Measurements from ENCODE around the gene MORN5. TPM values are rescaled to one million over a fixed set of nuclear protein-coding genes. Genes with fewer than 3 reads are reported as not detected.

The MORN5 gene
- total RNA-seq, 2 donors from 2014 or later = 2.1 TPM; not detected in 1

DNA sequence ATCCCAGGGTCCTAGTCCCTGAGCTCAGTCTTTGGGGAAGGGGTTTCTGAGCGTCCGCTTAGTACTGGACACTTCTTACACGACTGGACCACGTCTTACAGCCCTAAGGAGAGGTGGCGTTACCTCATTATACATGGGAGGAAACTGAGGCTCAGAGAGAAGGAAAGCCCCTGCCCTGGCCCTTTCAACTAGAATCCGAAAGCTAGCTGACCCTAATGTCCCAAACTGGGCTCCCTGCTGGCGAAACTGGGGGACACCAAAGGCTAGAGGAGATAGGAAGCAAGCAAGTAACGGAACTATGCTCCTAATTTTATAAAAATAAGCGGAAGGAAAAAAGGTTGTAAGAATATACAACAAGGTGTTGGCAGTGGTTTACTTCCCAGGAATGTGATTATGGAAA, 54.8 kb downstream of the MORN5 start:
- Histone ChIP-seq H3K27me3 (replicated peaks; ENCODE audit: insufficient read depth) (peaks cover 9% of the 10 kb centered on the region), H3K27ac (no peak overlapping the region), H3K36me3 (no peaks in the 10 kb centered on the region), H3K4me1 (replicated peaks) (no peaks in the 10 kb centered on the region), H3K9me3 (no peaks in the 10 kb centered on the region), H3K4me3 (peak overlapping the region in 1 of 2 donors; percentile 27)
- DNase-seq (ENCODE audit: low spot score) = no peak
- intact Hi-C loops (cut with DNase I) = no loop called here
- 38% methylated on average over 9 of the region's 9 CpGs for WGBS
- no peak for TF ChIP-seq POLR2A (IDR thresholded peaks at IDR 0.05)
- no peak for TF ChIP-seq POLR2AphosphoS5 (IDR thresholded peaks at IDR 0.05)
- TF ChIP-seq CTCF (IDR thresholded peaks at IDR 0.05) = no peak

GRCh38 chr9:122215663-122216062, 56.0 kb downstream of the MORN5 start:
- Histone ChIP-seq H3K4me1 (replicated peaks) (no peaks in the 10 kb centered on the region), H3K27ac (no peak overlapping the region), H3K4me3 (no peak overlapping the region), H3K36me3 (no peaks in the 10 kb centered on the region), H3K9me3 (no peaks in the 10 kb centered on the region), H3K27me3 (replicated peaks; ENCODE audit: insufficient read depth) (peaks cover 16% of the 10 kb centered on the region)
- TF ChIP-seq POLR2A (IDR thresholded peaks at IDR 0.05) = no peak
- TF ChIP-seq CTCF (IDR thresholded peaks at IDR 0.05) = no peak
- no peak for TF ChIP-seq POLR2AphosphoS5 (IDR thresholded peaks at IDR 0.05)
- no peak for DNase-seq (ENCODE audit: low spot score)
- 67% methylated on average over 1 of the region's 1 CpG for WGBS
- intact Hi-C loops (cut with DNase I) = no loop called here

- Histone ChIP-seq H3K4me1 (replicated peaks) (no peaks in the 10 kb centered on the region), H3K27me3 (replicated peaks; ENCODE audit: insufficient read depth) (peaks cover 18% of the 10 kb centered on the region)
- 68% methylated on average over 4 of the region's 4 CpGs for WGBS
Observed at GRCh38 chr9:122216138-122216797, 56.6 kb downstream of the MORN5 start.

DNA sequence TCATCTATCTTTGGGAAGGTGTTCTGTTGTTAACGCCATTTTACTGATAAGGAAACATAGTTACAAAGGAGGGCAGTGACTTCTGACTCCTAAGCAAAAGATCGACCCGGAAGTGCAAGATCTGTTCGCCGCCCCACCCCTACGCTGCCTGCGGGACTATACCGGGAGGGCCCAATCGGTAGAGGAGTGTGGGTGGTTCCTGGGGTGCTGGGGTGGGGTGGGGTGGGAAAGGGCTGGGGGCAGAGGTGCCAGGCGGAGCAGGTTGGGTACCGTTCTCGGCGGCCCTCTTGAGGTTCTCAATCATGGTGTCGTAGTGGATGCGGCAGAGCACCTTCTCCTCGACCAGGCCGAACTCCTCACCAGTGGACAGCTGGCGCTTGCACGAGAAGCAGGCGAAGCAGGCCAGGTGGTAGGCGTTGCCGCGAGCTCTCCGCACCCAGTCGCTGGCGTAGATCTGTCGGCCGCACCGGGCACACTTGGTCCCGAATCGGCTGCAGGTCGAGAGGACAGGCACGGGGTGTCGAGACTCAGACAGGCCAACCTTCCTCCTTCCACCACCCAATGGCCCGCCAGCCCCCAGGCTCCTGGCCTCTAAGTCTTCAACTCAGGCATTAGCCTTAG, 57.2 kb downstream of the MORN5 start:
- H3K4me1 ChIP-seq (replicated peaks) = no peaks in the 10 kb centered on the region
- H3K9me3 ChIP-seq = no peaks in the 10 kb centered on the region
- 38% methylated on average over 31 of the region's 35 CpGs for WGBS
- H3K36me3 ChIP-seq = no peaks in the 10 kb centered on the region
- H3K27me3 ChIP-seq (replicated peaks; ENCODE audit: insufficient read depth) = peaks cover 18% of the 10 kb centered on the region
- intact Hi-C loops (cut with DNase I) = no loop called here
- no peak for DNase-seq (ENCODE audit: low spot score)
- TF ChIP-seq POLR2A (IDR thresholded peaks at IDR 0.05) (no peak), CTCF (IDR thresholded peaks at IDR 0.05) (no peak), POLR2AphosphoS5 (IDR thresholded peaks at IDR 0.05) (no peak)
- H3K27ac ChIP-seq = no peak overlapping the region
- no peak overlapping the region for H3K4me3 ChIP-seq

More at GRCh38 chr9:122216138-122216797, 56.6 kb downstream of the MORN5 start:
- no peak overlapping the region for H3K27ac ChIP-seq
- TF ChIP-seq CTCF (IDR thresholded peaks at IDR 0.05) (no peak), POLR2AphosphoS5 (IDR thresholded peaks at IDR 0.05) (no peak), POLR2A (IDR thresholded peaks at IDR 0.05) (no peak)
- no peaks in the 10 kb centered on the region for H3K9me3 ChIP-seq
- intact Hi-C loops (cut with DNase I) = no loop called here
- H3K36me3 ChIP-seq = no peaks in the 10 kb centered on the region
- DNase-seq (ENCODE audit: low spot score) = no peak
- H3K4me3 ChIP-seq = no peak overlapping the region

DNA sequence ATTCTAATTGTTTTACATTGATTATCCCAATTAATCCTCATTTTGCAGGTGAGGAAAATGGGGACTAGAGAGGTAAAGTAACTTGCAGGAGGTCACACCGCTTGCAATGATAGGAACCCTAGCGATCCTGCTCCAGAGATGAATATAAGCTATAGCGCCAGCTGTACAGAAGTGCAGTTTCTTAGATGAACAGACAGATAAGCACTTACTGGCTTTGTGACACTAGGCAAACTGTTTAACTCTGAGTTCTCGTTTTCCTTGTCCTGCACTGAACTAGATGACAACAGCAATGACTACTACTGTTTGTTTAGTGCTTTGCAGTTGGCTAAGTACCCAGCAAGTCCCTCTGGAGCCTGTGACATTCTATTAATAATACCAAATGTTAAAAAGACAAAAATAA, 57.9 kb downstream of the MORN5 start:
- DNase-seq (ENCODE audit: low spot score) = no peak
- TF ChIP-seq POLR2AphosphoS5 (IDR thresholded peaks at IDR 0.05) (peak; percentile 12), CTCF (IDR thresholded peaks at IDR 0.05) (no peak)
- Histone ChIP-seq H3K27ac (no peak overlapping the region), H3K4me1 (replicated peaks) (no peaks in the 10 kb centered on the region), H3K36me3 (no peaks in the 10 kb centered on the region), H3K27me3 (replicated peaks; ENCODE audit: insufficient read depth) (peaks cover 18% of the 10 kb centered on the region), H3K9me3 (no peaks in the 10 kb centered on the region), H3K4me3 (no peak overlapping the region)
- WGBS = 36% methylated on average over 4 of the region's 4 CpGs
- intact Hi-C loops (cut with DNase I) = no loop called here
